K562 (cell line): Measurements from ENCODE around the gene KAT2B. TPM values are rescaled to one million over a fixed set of nuclear protein-coding genes. Genes with fewer than 3 reads are reported as not detected.
A peak's percentile ranks its signal among the peaks of the same experiment; 100 is the strongest.

Experiments used
- GATAD2B ChIP-seq: fragments of 450-650 bp; IDR thresholded peaks from 2 replicates; pipeline ENCODE4 v1.6.1; 2017; ENCODE audit warnings: mild to moderate bottlenecking, borderline replicate concordance
- MEIS2 ChIP-seq: fragments of 450-650 bp; IDR thresholded peaks from 2 replicates; pipeline ENCODE4 v1.6.1; 2014; ENCODE audit warnings: mild to moderate bottlenecking; ENCODE audit not compliant: partially characterized antibody
- PML ChIP-seq: IDR thresholded peaks from 2 replicates; pipeline ENCODE4 v1.6.1; 2012; ENCODE audit warnings: low read length, inconsistent platforms
- TSC22D4 ChIP-seq: fragments of 450-650 bp; IDR thresholded peaks from 2 replicates; pipeline ENCODE4 v1.6.1; 2016; ENCODE audit warnings: missing genetic modification characterization, missing biosample characterization, control low read depth
- polyA plus RNA-seq, 8 experiments: library from polyadenylated mRNA; depleted of rRNA in 4 of 8; stranded (reverse) in 5 of 8; unstranded in 3 of 8; fragments of >200 nt; fragmentation: Nextera tagmentation in 2 of 8; fragmentation: Illumina TruSeq in 1 of 8; extraction: Ambion mirVana in 2 of 8; extraction: Trizol in 1 of 8; gene quantifications; 2 replicates each; pipeline versions ENCODE4 v1.2.1 to v1.2.3, GENCODE V29; 2011 to 2014; ENCODE audit warnings: inconsistent platforms in 1 of 8, missing spikeins in 1 of 8
- total RNA-seq, 7 experiments: library from RNA; depleted of rRNA in 6 of 7; stranded (reverse); fragments of >200 nt in 6 of 7; fragmentation: Illumina TruSeq in 2 of 7; extraction: Trizol in 2 of 7; gene quantifications; 2 replicates each; pipeline versions ENCODE4 v1.2.1 to v1.2.3, GENCODE V29; 2011 to 2021; ENCODE audit warnings: low replicate concordance in 1 of 7
- TF ChIP-seq, protein P1 (sequence below), 3 experiments: fragments of 200-800 bp in 1 of 3; fragments of 250-450 bp in 1 of 3; fragments of 450-650 bp in 1 of 3; sonication (Bioruptor Pico) in 1 of 3; sonication (Bioruptor generic) in 1 of 3; formaldehyde crosslinking in 1 of 3; IDR thresholded peaks; 2 replicates each; pipeline versions ENCODE4 v1.6.1 to v1.8.0; 2016 to 2022; ENCODE audit warnings: mild to moderate bottlenecking in 2 of 3, missing genetic modification characterization in 2 of 3, missing compliant biosample characterization in 1 of 3, moderate library complexity in 1 of 3
- TF ChIP-seq, protein P2 (sequence below), 2 experiments: fragments of 250-450 bp in 1 of 2; fragments of 450-650 bp in 1 of 2; sonication (Bioruptor Pico) in 1 of 2; IDR thresholded peaks; 2 replicates each; pipeline versions ENCODE4 v1.6.1 to v1.8.0; 2016 to 2021; ENCODE audit warnings: mild to moderate bottlenecking in 2 of 2, moderate library complexity in 2 of 2, missing compliant biosample characterization in 1 of 2, missing genetic modification characterization in 1 of 2

The KAT2B gene
- total and polyA plus RNA-seq, 9 of the 15 experiments (the other 6 are each of a cell fraction or from before 2014, with no cell fraction given): 3.3 to 14.9 (median 12.2) TPM

DNA sequence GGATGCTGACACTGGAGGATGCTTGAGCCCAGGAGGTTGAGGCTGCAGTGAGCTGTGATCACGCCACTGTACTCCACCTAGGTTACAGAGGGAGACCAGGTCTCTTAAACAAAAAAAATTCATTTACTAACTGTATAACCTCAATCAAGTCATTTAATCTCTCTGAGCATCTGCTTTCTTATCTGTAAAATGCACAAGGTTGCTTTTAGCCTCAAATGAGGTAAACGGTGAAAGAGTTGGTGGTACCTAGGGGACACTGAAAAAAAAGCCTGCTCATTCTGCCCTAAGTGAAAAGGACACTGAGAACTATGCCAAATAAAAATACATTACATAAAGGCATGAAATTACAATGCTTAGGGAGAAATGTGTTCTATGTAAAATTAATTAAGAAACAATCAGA lies 31.6 kb upstream of the KAT2B start (continued):
- TF ChIP-seq, protein P1, sequence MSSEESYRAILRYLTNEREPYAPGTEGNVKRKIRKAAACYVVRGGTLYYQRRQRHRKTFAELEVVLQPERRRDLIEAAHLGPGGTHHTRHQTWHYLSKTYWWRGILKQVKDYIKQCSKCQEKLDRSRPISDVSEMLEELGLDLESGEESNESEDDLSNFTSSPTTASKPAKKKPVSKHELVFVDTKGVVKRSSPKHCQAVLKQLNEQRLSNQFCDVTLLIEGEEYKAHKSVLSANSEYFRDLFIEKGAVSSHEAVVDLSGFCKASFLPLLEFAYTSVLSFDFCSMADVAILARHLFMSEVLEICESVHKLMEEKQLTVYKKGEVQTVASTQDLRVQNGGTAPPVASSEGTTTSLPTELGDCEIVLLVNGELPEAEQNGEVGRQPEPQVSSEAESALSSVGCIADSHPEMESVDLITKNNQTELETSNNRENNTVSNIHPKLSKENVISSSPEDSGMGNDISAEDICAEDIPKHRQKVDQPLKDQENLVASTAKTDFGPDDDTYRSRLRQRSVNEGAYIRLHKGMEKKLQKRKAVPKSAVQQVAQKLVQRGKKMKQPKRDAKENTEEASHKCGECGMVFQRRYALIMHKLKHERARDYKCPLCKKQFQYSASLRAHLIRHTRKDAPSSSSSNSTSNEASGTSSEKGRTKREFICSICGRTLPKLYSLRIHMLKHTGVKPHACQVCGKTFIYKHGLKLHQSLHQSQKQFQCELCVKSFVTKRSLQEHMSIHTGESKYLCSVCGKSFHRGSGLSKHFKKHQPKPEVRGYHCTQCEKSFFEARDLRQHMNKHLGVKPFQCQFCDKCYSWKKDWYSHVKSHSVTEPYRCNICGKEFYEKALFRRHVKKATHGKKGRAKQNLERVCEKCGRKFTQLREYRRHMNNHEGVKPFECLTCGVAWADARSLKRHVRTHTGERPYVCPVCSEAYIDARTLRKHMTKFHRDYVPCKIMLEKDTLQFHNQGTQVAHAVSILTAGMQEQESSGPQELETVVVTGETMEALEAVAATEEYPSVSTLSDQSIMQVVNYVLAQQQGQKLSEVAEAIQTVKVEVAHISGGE (CRISPR knock-in tag; IDR thresholded peaks at IDR 0.05): no peak
- TF ChIP-seq, protein P2, sequence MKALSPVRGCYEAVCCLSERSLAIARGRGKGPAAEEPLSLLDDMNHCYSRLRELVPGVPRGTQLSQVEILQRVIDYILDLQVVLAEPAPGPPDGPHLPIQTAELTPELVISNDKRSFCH (CRISPR knock-in tag; IDR thresholded peaks at IDR 0.05): no peak
- TF ChIP-seq, protein P2 (tag; IDR thresholded peaks at IDR 0.05): no peak
- TF ChIP-seq TSC22D4 (tag) (no peak), GATAD2B (no peak), PML (peak; percentile 64; the same call in 1 of the 2 replicates), MEIS2 (peak; percentile 25)
